ENCODE measurements around the gene AFAP1.

Gene AFAP1

GRCh38 chr4:7817877-7818398 is 121.7 kb downstream of the AFAP1 start:
- DNase-seq: no peak

GRCh38 chr4:7816771-7817170 is 122.9 kb downstream of the AFAP1 start:
- DNase-seq: no peak

- no peak for DNase-seq
Observed at GRCh38 chr4:7815981-7816380, 123.7 kb downstream of the AFAP1 start.

- peak; percentile 70 for DNase-seq
Observed at GRCh38 chr4:7815562-7815961, 124.1 kb downstream of the AFAP1 start.

- no peak for DNase-seq
Observed at GRCh38 chr4:7814451-7814850, 125.2 kb downstream of the AFAP1 start.

- DNase-seq: peak; percentile 90
Observed at GRCh38 chr4:7813674-7814073, 126.0 kb downstream of the AFAP1 start.

- DNase-seq: no peak
Observed at GRCh38 chr4:7812921-7813320, 126.7 kb downstream of the AFAP1 start.

GRCh38 chr4:7812231-7812857 is 127.3 kb downstream of the AFAP1 start:
- DNase-seq: no peak

- no peak for DNase-seq
Observed at GRCh38 chr4:7811536-7812191, 128.0 kb downstream of the AFAP1 start.

GRCh38 chr4:7810783-7811535 is 128.7 kb downstream of the AFAP1 start:
- DNase-seq: no peak

- DNase-seq: peak; percentile 60
Observed at GRCh38 chr4:7808752-7809151, 130.9 kb downstream of the AFAP1 start.

- no peak for DNase-seq
Observed at GRCh38 chr4:7808181-7808580, 131.5 kb downstream of the AFAP1 start.

- DNase-seq: no peak
Observed at GRCh38 chr4:7807351-7807921, 132.2 kb downstream of the AFAP1 start.

GRCh38 chr4:7806338-7807090 is 133.1 kb downstream of the AFAP1 start:
- DNase-seq: no peak

GRCh38 chr4:7805533-7806337 is 133.9 kb downstream of the AFAP1 start:
- peak; percentile 83 for DNase-seq

- DNase-seq: no peak
Observed at GRCh38 chr4:7804756-7805385, 134.8 kb downstream of the AFAP1 start.

GRCh38 chr4:7803992-7804755 is 135.5 kb downstream of the AFAP1 start:
- DNase-seq: peak; percentile 39

GRCh38 chr4:7803371-7803770 is 136.3 kb downstream of the AFAP1 start:
- no peak for DNase-seq

GRCh38 chr4:7802093-7802726 is 137.5 kb downstream of the AFAP1 start:
- DNase-seq: peak; percentile 45

- no peak for DNase-seq
Observed at GRCh38 chr4:7801641-7802040, 138.0 kb downstream of the AFAP1 start.
